IMR-90 (cell line): Measurements from ENCODE around the gene ZNF695. TPM values are rescaled to one million over a fixed set of nuclear protein-coding genes. Genes with fewer than 3 reads are reported as not detected.
"Not testable (repeated sequence)": the region's sequence is repeated elsewhere in the genome, so short reads cannot be mapped to it uniquely, and the experiment has no call there.

ENCODE experiments used
- ATAC-seq: fragments of 200-7000 bp; cut with Tn5 transposase; 2 replicates; pipeline ENCODE4 v1.9.1; 2020; ENCODE audit warnings: low read depth, mild to moderate bottlenecking, moderate library complexity
- BruUV-seq: library from RNA; stranded (reverse); fragments of 400-500 nt; replicated peaks from 2 replicates; lab custom pipeline; 2021; lab: Mats Ljungman, UMichigan
- CTCF ChIA-PET: fragments of 300-600 bp; formaldehyde crosslinking; extraction: SDS; loops from one replicate; lab custom pipeline; 2021; ENCODE audit warnings: antibody characterized with exemption; lab: Yijun Ruan, JAX
- POLR2A ChIA-PET: fragments of 300-600 bp; sonication (Branson Sonifier 250); formaldehyde crosslinking; loops from one replicate; lab custom pipeline; 2022; ENCODE audit warnings: antibody characterized with exemption; ENCODE audit not compliant: unreplicated experiment; lab: Charles Lee
- DNase-seq: peaks from one replicate; pipeline ENCODE4 v3.0.0; 2013
- H2AFZ ChIP-seq: replicated peaks from 2 replicates; pipeline ENCODE3; 2013; ENCODE audit warnings: low read length, mild to moderate bottlenecking; ENCODE audit not compliant: poor library complexity
- H2AK5ac ChIP-seq: 2 replicates; pipeline ENCODE4 v1.6.1; 2013; ENCODE audit warnings: low read depth, low read length, inconsistent platforms
- H2AK9ac ChIP-seq: replicated peaks from 2 replicates; pipeline ENCODE3; 2013; ENCODE audit warnings: mild to moderate bottlenecking, low read depth, low read length, moderate library complexity; ENCODE audit not compliant: poor library complexity
- H2BK120ac ChIP-seq: 2 replicates; pipeline ENCODE4 v1.6.1; 2013; ENCODE audit warnings: low read depth, low read length, inconsistent platforms
- H2BK15ac ChIP-seq: 3 replicates; pipeline ENCODE4 v1.6.1; 2013; ENCODE audit warnings: low read depth, low read length, inconsistent platforms
- H2BK20ac ChIP-seq: 2 replicates; pipeline ENCODE4 v1.6.1; 2013; ENCODE audit warnings: low read depth, mild to moderate bottlenecking, inconsistent platforms, low read length, moderate library complexity
- H2BK5ac ChIP-seq: 2 replicates; pipeline ENCODE4 v1.6.1; 2013; ENCODE audit warnings: mild to moderate bottlenecking, low read depth, low read length, inconsistent platforms; ENCODE audit not compliant: poor library complexity, severe bottlenecking
- H3K14ac ChIP-seq: replicated peaks from 2 replicates; pipeline ENCODE4 v1.6.1; 2013; ENCODE audit warnings: low read depth, low read length, inconsistent platforms
- H3K18ac ChIP-seq: 2 replicates; pipeline ENCODE4 v1.6.1; 2013; ENCODE audit warnings: low read depth, low read length, control low read depth
- H3K23ac ChIP-seq: 2 replicates; pipeline ENCODE4 v1.6.1; 2013; ENCODE audit warnings: low read depth, low read length, inconsistent platforms
- H3K27ac ChIP-seq: 2 replicates; pipeline ENCODE4 v1.5.1; 2013; ENCODE audit warnings: mild to moderate bottlenecking, control low read depth, low read length; ENCODE audit not compliant: insufficient read depth
- H3K27me3 ChIP-seq: 2 replicates; pipeline ENCODE4 v1.6.1; 2013; ENCODE audit warnings: low read length; ENCODE audit not compliant: control insufficient read depth, insufficient read depth
- H3K36me3 ChIP-seq: 2 replicates; pipeline ENCODE4 v1.6.1; 2013; ENCODE audit warnings: low read length, mixed read lengths; ENCODE audit not compliant: control insufficient read depth, insufficient read depth
- H3K4ac ChIP-seq: 2 replicates; pipeline ENCODE4 v1.6.1; 2013; ENCODE audit warnings: low read depth, low read length, inconsistent platforms
- H3K4me1 ChIP-seq: 2 replicates; pipeline ENCODE4 v1.6.1; 2013; ENCODE audit warnings: low read length, mixed read lengths; ENCODE audit not compliant: control insufficient read depth, insufficient read depth
- H3K4me2 ChIP-seq: 2 replicates; pipeline ENCODE4 v1.6.1; 2013; ENCODE audit warnings: low read depth, mild to moderate bottlenecking, control low read depth, low read length, moderate library complexity
- H3K4me3 ChIP-seq: 2 replicates; pipeline ENCODE4 v1.5.1; 2013; ENCODE audit warnings: low read depth, mild to moderate bottlenecking, control low read depth, low read length, moderate library complexity; ENCODE audit not compliant: insufficient read depth
- H3K56ac ChIP-seq: 2 replicates; pipeline ENCODE4 v1.6.1; 2013; ENCODE audit warnings: low read length, inconsistent platforms; ENCODE audit not compliant: insufficient read depth; ENCODE audit errors: extremely low read depth
- H3K79me1 ChIP-seq, 2 experiments: 2 replicates each; pipeline ENCODE4 v1.6.1; 2013; ENCODE audit warnings: low read length in 2 of 2, inconsistent platforms in 1 of 2, low read depth in 1 of 2
- H3K9ac ChIP-seq: 2 replicates; pipeline ENCODE4 v1.6.1; 2013; ENCODE audit warnings: low read depth, low read length, control low read depth
- H3K9me1 ChIP-seq: 2 replicates; pipeline ENCODE4 v1.6.1; 2013; ENCODE audit warnings: low read length, inconsistent platforms; ENCODE audit not compliant: insufficient read depth
- H3K9me3 ChIP-seq: 2 replicates; pipeline ENCODE4 v1.6.1; 2013; ENCODE audit warnings: low read length; ENCODE audit not compliant: control insufficient read depth, insufficient read depth
- H4K20me1 ChIP-seq: 2 replicates; pipeline ENCODE4 v1.6.1; 2013; ENCODE audit warnings: low read length, inconsistent platforms; ENCODE audit not compliant: insufficient read depth
- H4K5ac ChIP-seq: 2 replicates; pipeline ENCODE4 v1.6.1; 2013; ENCODE audit warnings: mild to moderate bottlenecking, low read depth, low read length, control low read depth
- H4K8ac ChIP-seq, 2 experiments: 2 replicates each; pipeline ENCODE4 v1.6.1; 2013; ENCODE audit warnings: low read depth in 2 of 2, low read length in 2 of 2, control low read depth in 1 of 2, inconsistent platforms in 1 of 2
- H4K91ac ChIP-seq: 2 replicates; pipeline ENCODE4 v1.6.1; 2013; ENCODE audit warnings: low read depth, low read length, inconsistent platforms; ENCODE audit not compliant: insufficient read depth
- WGBS, 2 experiments: methylation state at CpG; one replicate each; pipeline versions ENCODE4 v1.1.5 to v1.1.7; 2013; ENCODE audit warnings: missing lambda C conversion rate in 2 of 2; ENCODE audit not compliant: insufficient read length in 1 of 2; ENCODE audit errors: extremely low coverage in 2 of 2; 5-methylcytosine and 5-hydroxymethylcytosine counted together
- dilution Hi-C: fragments of 300-500 bp; cut with HindIII; formaldehyde crosslinking; loops from one replicate; pipeline ENCODE4 v1.14.3; 2018; ENCODE audit warnings: low sequenced_read_pairs; ENCODE audit not compliant: unreplicated experiment
- in situ Hi-C: fragments of 300-500 bp; cut with MboI; formaldehyde crosslinking; loops from 3 replicates; pipeline ENCODE4 v1.14.3; 2019; ENCODE audit warnings: low sequenced_read_pairs, inconsistent platforms, mixed read lengths
- intact Hi-C: fragments of 100-400 bp; cut with micrococcal nuclease; formaldehyde crosslinking; loops from 2 replicates; pipeline ENCODE4 v1.10.0; 2022
- polyA plus RNA-seq, 3 experiments: library from polyadenylated mRNA; depleted of rRNA; stranded (reverse); fragments of >200 nt; gene quantifications; 2 replicates each; pipeline ENCODE4 v1.2.3, GENCODE V29; 2012; ENCODE audit warnings: low replicate concordance in 1 of 3
- total RNA-seq: library from RNA; depleted of rRNA; stranded (reverse); fragments of >200 nt; gene quantifications from 2 replicates; pipeline ENCODE4 v1.2.3, GENCODE V29; 2012

ZNF695 gene
- total and polyA plus RNA-seq, 2 of the 4 experiments (the other 2 are of a cell fraction): 0.54 to 0.75 TPM

DNA sequence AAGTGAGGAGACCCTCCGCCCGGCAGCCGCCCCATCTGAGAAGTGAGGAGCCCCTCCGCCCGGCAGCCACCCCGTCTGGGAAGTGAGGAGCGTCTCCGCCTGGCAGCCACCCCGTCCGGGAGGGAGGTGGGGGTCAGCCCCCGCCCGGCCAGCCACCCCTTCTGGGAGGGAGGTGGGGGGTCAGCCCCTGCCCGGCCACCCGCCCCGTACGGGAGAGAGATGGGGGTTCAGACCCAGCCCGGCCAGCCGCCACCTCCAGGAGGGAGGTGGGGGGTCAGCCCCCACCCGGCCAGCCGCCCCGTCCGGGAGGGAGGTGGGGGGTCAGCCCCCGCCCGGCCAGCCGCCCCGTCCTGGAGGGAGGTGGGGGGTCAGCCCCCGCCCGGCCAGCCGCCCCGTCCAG is 24.4 kb upstream of the ZNF695 start:
- BruUV-seq, H3K27ac ChIP-seq, H3K18ac ChIP-seq, H4K20me1 ChIP-seq, H2AK9ac ChIP-seq, CTCF ChIA-PET, H2BK15ac ChIP-seq, H3K9ac ChIP-seq, DNase-seq, H2AFZ ChIP-seq, H3K27me3 ChIP-seq, H3K23ac ChIP-seq, in situ Hi-C loops, H4K91ac ChIP-seq, H3K14ac ChIP-seq, H3K79me1 ChIP-seq, H2AK5ac ChIP-seq, H4K5ac ChIP-seq, H3K9me1 ChIP-seq, H3K4me3 ChIP-seq, H2BK120ac ChIP-seq, H4K8ac ChIP-seq, intact Hi-C loops, H3K4me1 ChIP-seq, H2BK20ac ChIP-seq, H3K36me3 ChIP-seq, H2BK5ac ChIP-seq, H3K4me2 ChIP-seq, H3K4ac ChIP-seq, H3K56ac ChIP-seq, dilution Hi-C loops, ATAC-seq, POLR2A ChIA-PET: not testable (repeated sequence)
- WGBS, 2 experiments: 100% methylated on average over 1 of the region's 30 CpGs; no CpG with 5 or more reads in 1 of the 2 experiments
- H3K9me3 ChIP-seq: peaks cover 14% of the 10 kb centered on the region

DNA sequence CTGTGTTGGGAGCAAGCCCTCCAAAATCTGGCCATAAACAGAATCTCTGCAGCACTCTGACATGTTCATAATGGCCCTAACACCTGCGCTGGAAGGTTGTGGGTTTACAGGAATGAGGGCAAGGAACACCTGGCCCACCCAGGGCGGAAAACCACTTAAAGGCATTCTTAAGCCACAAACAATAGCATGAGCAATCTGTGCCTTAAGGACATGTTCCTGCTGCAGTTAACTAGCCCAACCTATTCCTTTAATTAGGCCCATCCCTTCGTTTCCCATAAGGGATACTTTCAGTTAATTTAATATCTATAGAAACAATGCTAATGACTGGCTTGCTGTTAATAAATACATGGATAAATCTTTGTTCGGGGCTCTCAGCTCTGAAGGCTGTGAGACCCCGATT is 16.8 kb upstream of the ZNF695 start:
- H4K20me1 ChIP-seq, H2BK15ac ChIP-seq, H3K4ac ChIP-seq, BruUV-seq, H3K23ac ChIP-seq, H2AK5ac ChIP-seq, H3K27me3 ChIP-seq, H3K79me1 ChIP-seq, DNase-seq, CTCF ChIA-PET, H3K36me3 ChIP-seq, H2BK120ac ChIP-seq, POLR2A ChIA-PET, H4K5ac ChIP-seq, dilution Hi-C loops, H4K8ac ChIP-seq, in situ Hi-C loops, H3K9me1 ChIP-seq, intact Hi-C loops, H3K18ac ChIP-seq, H2BK20ac ChIP-seq, H3K56ac ChIP-seq, H2AK9ac ChIP-seq, ATAC-seq, H3K4me3 ChIP-seq, H3K14ac ChIP-seq, H3K4me2 ChIP-seq, H3K27ac ChIP-seq, H2AFZ ChIP-seq, H3K4me1 ChIP-seq, H4K91ac ChIP-seq, H3K9ac ChIP-seq, H3K9me3 ChIP-seq, H2BK5ac ChIP-seq: not testable (repeated sequence)
- no CpG with 5 or more reads among the region's 5 CpGs for WGBS, 2 experiments
